GM10248 (cell line): Measurements from ENCODE around the gene ASIP.
"Not testable (repeated sequence)": the region's sequence is repeated elsewhere in the genome, so short reads cannot be mapped to it uniquely, and the experiment has no call there.

Experiments used
- CTCF ChIA-PET: fragments of 300-600 bp; sonication (Branson Sonifier 250); formaldehyde crosslinking; extraction: SDS; loops from one replicate; lab custom pipeline; 2021; ENCODE audit warnings: antibody characterized with exemption; lab: Yijun Ruan, JAX
- POLR2A ChIA-PET: fragments of 350-650 bp; sonication (Branson Sonifier 250); formaldehyde crosslinking; extraction: SDS; loops from one replicate; lab custom pipeline; 2020; ENCODE audit warnings: antibody characterized with exemption; lab: Yijun Ruan, JAX
- DNase-seq: peaks from one replicate; pipeline ENCODE4 v3.0.0; 2012; ENCODE audit errors: extremely low spot score
- CTCF ChIP-seq: IDR thresholded peaks from 2 replicates; pipeline ENCODE4 v1.5.1; 2012; ENCODE audit warnings: mild to moderate bottlenecking, low read depth; ENCODE audit errors: extremely low read depth, missing control alignments, control extremely low read depth

ASIP gene

DNA sequence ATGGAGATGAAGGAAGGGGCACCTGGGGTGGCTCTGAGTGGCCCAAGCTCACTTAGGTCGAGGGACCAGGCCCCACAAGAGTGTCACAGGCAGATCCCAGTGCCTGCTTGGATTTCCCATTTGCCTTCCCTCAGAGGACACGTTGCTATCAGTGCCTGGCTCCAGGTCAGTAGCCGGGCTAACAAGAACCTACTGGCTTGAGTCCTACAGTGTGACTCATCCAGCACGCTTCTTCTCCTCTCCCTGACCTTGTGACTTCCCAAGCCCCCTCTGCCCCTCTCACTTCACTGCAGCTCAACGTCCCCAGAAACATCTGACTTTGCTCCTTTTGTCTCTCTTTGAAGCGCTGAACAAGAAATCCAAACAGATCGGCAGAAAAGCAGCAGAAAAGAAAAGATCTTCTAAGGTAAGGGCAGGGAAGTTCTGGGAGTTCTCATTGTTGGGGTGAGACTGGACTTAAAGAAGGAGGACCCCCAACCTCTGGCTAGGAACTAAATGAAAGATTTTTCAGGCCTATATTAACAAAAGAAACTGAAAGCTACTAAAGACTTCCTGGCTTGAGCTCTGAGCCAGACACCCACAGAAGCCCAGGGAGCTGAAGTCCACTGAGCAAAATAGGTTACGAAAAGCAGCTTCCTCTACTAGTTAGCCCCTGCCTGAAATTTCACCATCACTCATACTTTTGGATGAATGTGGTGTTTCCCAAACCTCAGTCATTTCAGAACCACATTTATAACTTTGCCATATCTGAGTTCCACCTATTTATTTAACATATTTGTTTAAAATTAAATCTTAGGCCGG is 21.5 kb downstream of the ASIP start:
- POLR2A ChIA-PET = no interaction called here
- no peak for DNase-seq
- no peak for TF ChIP-seq CTCF
- CTCF ChIA-PET = interaction anchor here (1.2 to 2.0 kb wide), 2 partner anchors 8 to 9 kb away, joined by 3 to 5 read pairs; no protein-coding TSS in a partner anchor

- DNase-seq, POLR2A ChIA-PET: not testable (repeated sequence)
- CTCF ChIA-PET = interaction anchor here (1.6 kb wide), 1 partner anchor 7 kb away, joined by 3 read pairs; no protein-coding TSS in a partner anchor
Observed at GRCh38 chr20:34263468-34263867, 22.2 kb downstream of the ASIP start.

DNA sequence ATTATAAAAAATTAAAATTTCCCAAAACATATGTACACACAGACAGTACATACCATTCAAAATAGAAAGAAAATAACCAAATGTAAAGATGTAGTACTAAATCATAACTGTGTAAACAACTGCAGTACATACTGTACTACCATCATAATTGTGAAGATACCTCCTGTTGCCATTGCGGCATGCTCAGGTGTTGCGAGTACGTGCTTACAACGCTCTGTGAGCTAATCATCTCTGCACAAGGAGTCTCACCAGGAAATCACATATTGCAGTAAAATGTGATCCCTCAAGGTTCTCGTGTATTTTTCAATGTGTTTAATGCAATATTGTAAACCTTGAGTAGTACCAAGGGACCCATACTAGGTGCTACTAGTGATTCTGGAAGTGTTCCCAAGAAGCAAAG is 22.9 kb downstream of the ASIP start:
- DNase-seq = no peak
- no peak for TF ChIP-seq CTCF
- ChIA-PET POLR2A (no interaction called here), CTCF (interaction anchor here (1.6 kb wide), 1 partner anchor 8 kb away, joined by 3 read pairs; no protein-coding TSS in a partner anchor)

DNA sequence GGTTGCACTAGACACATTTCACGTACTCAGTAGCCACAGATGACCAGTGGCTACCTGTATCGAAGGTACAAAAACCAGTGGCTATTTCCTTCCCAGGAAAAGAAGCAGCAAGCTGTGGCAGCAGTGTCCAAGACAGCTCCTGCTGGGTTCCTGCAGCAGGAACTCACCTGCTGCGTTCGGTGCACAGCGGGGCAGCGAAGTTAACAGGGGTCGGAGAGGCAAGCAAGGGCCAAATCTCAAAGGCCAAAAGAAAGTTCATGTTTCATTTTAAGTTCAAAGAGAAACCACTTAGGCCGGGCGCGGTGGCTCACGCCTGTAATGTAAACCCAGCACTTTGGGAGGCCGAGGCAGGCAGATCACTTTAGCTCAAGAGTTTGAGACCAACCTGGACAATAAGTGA is 26.9 kb downstream of the ASIP start:
- TF ChIP-seq CTCF = no peak
- CTCF ChIA-PET = interaction anchor here (0.7 kb wide), 1 partner anchor 44 kb away, joined by 4 read pairs; no protein-coding TSS in a partner anchor

DNA sequence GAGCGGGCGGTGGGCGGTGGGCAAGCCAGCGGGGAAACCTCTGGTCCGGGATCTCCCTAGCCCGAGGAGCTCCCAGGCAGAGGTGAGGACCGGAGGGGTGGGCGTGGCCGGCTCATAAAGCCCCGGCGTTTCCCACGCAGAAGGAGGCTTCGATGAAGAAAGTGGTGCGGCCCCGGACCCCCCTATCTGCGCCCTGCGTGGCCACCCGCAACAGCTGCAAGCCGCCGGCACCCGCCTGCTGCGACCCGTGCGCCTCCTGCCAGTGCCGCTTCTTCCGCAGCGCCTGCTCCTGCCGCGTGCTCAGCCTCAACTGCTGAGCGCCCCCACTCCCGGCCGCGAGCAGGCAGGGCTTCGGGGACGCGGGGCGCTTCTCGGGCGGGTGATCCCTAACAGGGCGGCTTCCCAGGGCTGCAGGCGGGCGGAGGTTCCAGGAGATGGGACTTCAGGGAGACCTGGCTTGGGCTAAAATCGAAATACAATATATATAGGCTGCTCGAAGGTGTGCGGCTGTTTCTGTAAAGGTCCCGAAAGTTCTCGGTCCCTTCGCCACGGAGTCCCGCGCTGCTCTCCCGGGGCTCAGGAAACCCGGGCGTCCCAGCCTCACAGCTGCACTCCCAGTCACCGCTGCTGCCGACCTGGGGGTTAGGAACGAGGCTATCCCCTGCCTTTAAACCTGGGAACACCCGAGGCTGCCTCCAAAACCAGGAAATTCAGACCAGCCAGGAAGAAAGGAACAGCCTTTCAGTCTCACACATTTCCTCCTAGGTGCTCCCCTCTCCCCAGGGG is 27.8 kb downstream of the ASIP start:
- ChIA-PET CTCF (interaction anchor here (0.7 to 1.2 kb wide), 2 partner anchors 27 to 44 kb away, joined by 3 to 4 read pairs; no protein-coding TSS in a partner anchor), POLR2A (no interaction called here)
- TF ChIP-seq CTCF = no peak
- DNase-seq = no peak

More for the DNA sequence above, 26.9 kb downstream of the ASIP start:
- no peak for DNase-seq
- POLR2A ChIA-PET = no interaction called here

DNA sequence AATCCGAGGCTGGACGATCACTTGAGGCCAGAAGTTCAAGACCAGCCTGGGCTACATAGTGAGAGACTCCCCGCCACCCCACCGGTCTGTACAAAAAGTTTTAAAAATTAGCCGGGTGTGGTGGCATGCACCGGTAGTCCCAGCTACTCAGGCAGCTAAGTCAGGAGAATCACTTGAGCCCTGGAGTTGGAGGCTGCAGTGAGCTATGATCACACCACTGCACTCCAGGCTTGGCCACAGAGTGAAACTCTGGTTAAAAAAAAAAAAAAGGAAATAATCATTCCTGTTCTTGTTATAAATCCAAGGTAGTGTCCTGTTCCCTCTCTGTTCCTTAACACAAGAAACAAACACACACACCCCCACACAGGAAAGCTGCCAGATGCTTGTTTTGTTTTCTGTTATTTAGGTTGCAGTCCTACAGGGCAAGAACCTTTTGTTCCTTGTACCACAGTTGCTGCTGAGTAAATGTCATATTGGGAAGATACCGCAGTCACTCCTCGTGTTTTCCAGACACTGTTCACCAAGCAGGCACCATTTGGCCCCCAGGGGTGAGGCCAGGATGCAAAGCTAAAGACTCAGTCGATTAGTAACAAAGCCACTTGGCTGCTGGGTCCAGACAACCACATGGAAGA is 28.9 kb downstream of the ASIP start:
- CTCF ChIA-PET = interaction anchor here (0.8 to 1.8 kb wide), 6 partner anchors 9 to 500 kb away, joined by 3 to 5 read pairs (median 4); no protein-coding TSS in a partner anchor
- POLR2A ChIA-PET = no interaction called here
- no peak for DNase-seq
- TF ChIP-seq CTCF = no peak
